ENCODE data around the gene EYS.

DNA sequence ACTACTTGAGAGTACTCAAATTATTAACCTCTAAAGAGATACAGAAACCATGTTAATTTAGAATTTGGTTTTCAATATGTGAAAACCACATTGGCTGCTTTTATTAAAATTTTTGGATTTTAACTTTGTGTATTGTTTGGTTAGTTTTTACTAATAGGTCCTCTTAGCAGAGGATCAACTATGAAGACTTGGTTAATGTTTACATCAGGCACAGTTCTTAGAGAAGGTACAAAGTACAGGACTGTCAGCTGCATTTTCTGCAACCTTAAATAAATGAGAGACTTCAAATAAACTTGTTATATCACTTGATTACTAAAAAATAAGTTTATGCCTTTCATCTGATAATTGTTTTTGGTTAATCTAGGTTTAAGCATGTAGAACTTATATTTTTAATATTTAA is 1982.3 kb downstream of the EYS start:
- no peak for TF ChIP-seq TEAD4 (IDR thresholded peaks at IDR 0.05; ENCODE audit: low read depth, low read length)
- TF ChIP-seq SP4 (IDR thresholded peaks at IDR 0.05; ENCODE audit: low read length), result no peak
- TF ChIP-seq CTBP2 (IDR thresholded peaks at IDR 0.05; ENCODE audit: borderline replicate concordance, insufficient read depth, insufficient read length, low read length), result no peak
- TF ChIP-seq SRF (IDR thresholded peaks at IDR 0.05; ENCODE audit: low read depth, low read length), result no peak
- TF ChIP-seq, protein P1, sequence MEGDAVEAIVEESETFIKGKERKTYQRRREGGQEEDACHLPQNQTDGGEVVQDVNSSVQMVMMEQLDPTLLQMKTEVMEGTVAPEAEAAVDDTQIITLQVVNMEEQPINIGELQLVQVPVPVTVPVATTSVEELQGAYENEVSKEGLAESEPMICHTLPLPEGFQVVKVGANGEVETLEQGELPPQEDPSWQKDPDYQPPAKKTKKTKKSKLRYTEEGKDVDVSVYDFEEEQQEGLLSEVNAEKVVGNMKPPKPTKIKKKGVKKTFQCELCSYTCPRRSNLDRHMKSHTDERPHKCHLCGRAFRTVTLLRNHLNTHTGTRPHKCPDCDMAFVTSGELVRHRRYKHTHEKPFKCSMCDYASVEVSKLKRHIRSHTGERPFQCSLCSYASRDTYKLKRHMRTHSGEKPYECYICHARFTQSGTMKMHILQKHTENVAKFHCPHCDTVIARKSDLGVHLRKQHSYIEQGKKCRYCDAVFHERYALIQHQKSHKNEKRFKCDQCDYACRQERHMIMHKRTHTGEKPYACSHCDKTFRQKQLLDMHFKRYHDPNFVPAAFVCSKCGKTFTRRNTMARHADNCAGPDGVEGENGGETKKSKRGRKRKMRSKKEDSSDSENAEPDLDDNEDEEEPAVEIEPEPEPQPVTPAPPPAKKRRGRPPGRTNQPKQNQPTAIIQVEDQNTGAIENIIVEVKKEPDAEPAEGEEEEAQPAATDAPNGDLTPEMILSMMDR (IDR thresholded peaks at IDR 0.05; ENCODE audit: control extremely low read depth in 1 of 3, insufficient read depth in 1 of 3, low read depth in 1 of 3, low read length in 3 of 3), result no peak
- no peak for TF ChIP-seq YY1 (IDR thresholded peaks at IDR 0.05; ENCODE audit: low read depth, low read length)
- TF ChIP-seq BACH1 (IDR thresholded peaks at IDR 0.05; ENCODE audit: low read length), result no peak
- no peak for TF ChIP-seq RFX5 (IDR thresholded peaks at IDR 0.05; ENCODE audit: borderline replicate concordance, low read depth, low read length)
- TF ChIP-seq POU5F1 (IDR thresholded peaks at IDR 0.05; ENCODE audit: low read depth, low read length), result no peak
- TF ChIP-seq CHD2 (IDR thresholded peaks at IDR 0.05; ENCODE audit: low read length), result no peak

Measured in H1 (cell line).